GM12878 (cell line): ENCODE results near the gene NAA10. TPM values are rescaled to one million over a fixed set of nuclear protein-coding genes. Genes with fewer than 3 reads are reported as not detected.
A peak's percentile ranks its signal among the peaks of the same experiment; 100 is the strongest.

ENCODE experiments used
- ATAC-seq: fragments of 200-7000 bp; cut with Tn5 transposase; 3 replicates; pipeline ENCODE4 v1.9.1; 2020; ENCODE audit warnings: mild to moderate bottlenecking, moderate library complexity
- BruUV-seq: library from RNA; stranded (reverse); fragments of 400-500 nt; replicated peaks from 2 replicates; lab custom pipeline; 2021; lab: Mats Ljungman, UMichigan
- CTCF ChIA-PET: fragments of 300-600 bp; sonication (Branson Sonifier 250); formaldehyde crosslinking; extraction: SDS; loops from one replicate; lab custom pipeline; 2021; ENCODE audit warnings: inconsistent platforms; lab: Yijun Ruan, JAX
- POLR2A ChIA-PET: fragments of 350-600 bp; formaldehyde crosslinking; extraction: SDS; loops from one replicate; lab custom pipeline; 2021; ENCODE audit warnings: inconsistent platforms; lab: Charles Lee
- RAD21 ChIA-PET: fragments of 300-600 bp; sonication (Branson Sonifier 250); formaldehyde crosslinking; loops from one replicate; lab custom pipeline; 2023; ENCODE audit warnings: antibody characterized with exemption; ENCODE audit not compliant: unreplicated experiment; lab: Charles Lee
- SMC1A ChIA-PET: fragments of 300-600 bp; sonication (Branson Sonifier 250); formaldehyde crosslinking; loops from one replicate; lab custom pipeline; 2023; ENCODE audit not compliant: unreplicated experiment, uncharacterized antibody; lab: Charles Lee
- DNase-seq: peaks from one replicate; pipeline ENCODE4 v3.0.0-alpha.2; 2011; ENCODE audit warnings: low read depth, low spot score
- FAIRE-seq: peaks from 3 replicates; lab custom pipeline; 2011; peaks lifted over from hg19 to GRCh38; lab: Jason Lieb, UNC
- H2AFZ ChIP-seq: 2 replicates; pipeline ENCODE4 v1.6.0; 2011; ENCODE audit warnings: low read depth, low read length, control low read depth; ENCODE audit not compliant: control insufficient read depth
- H3K27ac ChIP-seq: 2 replicates; pipeline ENCODE4 v1.5.1; 2011; ENCODE audit warnings: control low read depth; ENCODE audit not compliant: control insufficient read depth, insufficient read depth
- H3K27me3 ChIP-seq, 2 experiments: replicated peaks in 1 of 2; 2 replicates each; pipeline versions ENCODE4 v1.6.0 to v1.6.1; 2011; ENCODE audit warnings: low read length in 1 of 2; ENCODE audit not compliant: control insufficient read depth in 2 of 2, insufficient read depth in 2 of 2
- H3K36me3 ChIP-seq, 2 experiments: 2 replicates each; pipeline ENCODE4 v1.5.1; 2011; ENCODE audit warnings: low read length in 1 of 2; ENCODE audit not compliant: control insufficient read depth in 2 of 2, insufficient read depth in 2 of 2
- H3K4me1 ChIP-seq: 2 replicates; pipeline ENCODE4 v1.6.1; 2011; ENCODE audit warnings: mild to moderate bottlenecking, low read length, moderate library complexity, mixed read lengths; ENCODE audit not compliant: control insufficient read depth, insufficient read depth
- H3K4me2 ChIP-seq: 2 replicates; pipeline ENCODE4 v1.6.0; 2011; ENCODE audit warnings: control low read depth; ENCODE audit not compliant: control insufficient read depth, insufficient read depth
- H3K4me3 ChIP-seq: fragments of 200-600 bp; sonication (generic); 2 replicates; pipeline ENCODE4 v1.5.1; 2016
- H3K79me2 ChIP-seq: 2 replicates; pipeline ENCODE4 v1.6.0; 2011; ENCODE audit warnings: low read length; ENCODE audit not compliant: control insufficient read depth, insufficient read depth
- H3K9ac ChIP-seq: 2 replicates; pipeline ENCODE4 v1.8.0; 2011; ENCODE audit warnings: low read length, control low read depth, mixed read lengths; ENCODE audit not compliant: control insufficient read depth, insufficient read depth
- H3K9me3 ChIP-seq: replicated peaks from 3 replicates; pipeline ENCODE4 v1.5.1; 2011; ENCODE audit warnings: mild to moderate bottlenecking, low read length; ENCODE audit not compliant: control insufficient read depth, insufficient read depth
- H4K20me1 ChIP-seq: 2 replicates; pipeline ENCODE4 v1.6.0; 2011; ENCODE audit not compliant: control insufficient read depth, insufficient read depth
- ATF7 ChIP-seq: fragments of 450-650 bp; IDR thresholded peaks from 2 replicates; pipeline ENCODE4 v1.6.1; 2016; ENCODE audit warnings: low read depth, mild to moderate bottlenecking
- BHLHE40 ChIP-seq, 2 experiments: fragments of 450-650 bp in 1 of 2; IDR thresholded peaks; 2 replicates each; pipeline ENCODE4 v1.6.1; 2011 to 2017; ENCODE audit warnings: low read depth in 2 of 2, borderline replicate concordance in 1 of 2, improper control_type of control experiment in 1 of 2, low read length in 1 of 2, mild to moderate bottlenecking in 1 of 2
- DPF2 ChIP-seq: fragments of 450-650 bp; IDR thresholded peaks from 2 replicates; pipeline ENCODE4 v1.6.1; 2017; ENCODE audit warnings: mild to moderate bottlenecking
- GATAD2B ChIP-seq: fragments of 450-650 bp; conservative IDR thresholded peaks from 2 replicates; pipeline ENCODE4 v1.6.1; 2017; ENCODE audit warnings: low read depth, mild to moderate bottlenecking, moderate library complexity
- IKZF1 ChIP-seq: fragments of 450-650 bp; conservative IDR thresholded peaks from 2 replicates; pipeline ENCODE4 v1.6.1; 2017; ENCODE audit warnings: antibody characterized with exemption, mild to moderate bottlenecking
- IKZF2 ChIP-seq, 2 experiments: fragments of 450-650 bp; IDR thresholded peaks; 2 replicates each; pipeline ENCODE4 v1.6.1; 2017; ENCODE audit warnings: mild to moderate bottlenecking in 2 of 2, moderate library complexity in 2 of 2
- PML ChIP-seq: IDR thresholded peaks from 2 replicates; pipeline ENCODE4 v1.6.1; 2012; ENCODE audit warnings: low read length, inconsistent platforms
- SPI1 ChIP-seq: IDR thresholded peaks from 2 replicates; pipeline ENCODE4 v1.6.1; 2011; ENCODE audit warnings: low read depth, mild to moderate bottlenecking, low read length, moderate library complexity, borderline replicate concordance; ENCODE audit not compliant: insufficient read depth
- ZNF207 ChIP-seq: fragments of 450-650 bp; IDR thresholded peaks from 2 replicates; pipeline ENCODE4 v1.6.1; 2014; ENCODE audit warnings: antibody characterized with exemption, mild to moderate bottlenecking, borderline replicate concordance
- ZNF384 ChIP-seq: IDR thresholded peaks from 2 replicates; pipeline ENCODE4 v1.6.1; 2012; ENCODE audit warnings: low read depth, mild to moderate bottlenecking, low read length, improper control_type of control experiment, borderline replicate concordance
- WGBS: methylation state at CpG from one replicate; pipeline ENCODE4 v1.1.6; 2016; ENCODE audit warnings: low lambda C conversion rate; ENCODE audit not compliant: insufficient replicate concordance, insufficient coverage; ENCODE audit errors: missing lambda C conversion rate; 5-methylcytosine and 5-hydroxymethylcytosine counted together
- in situ Hi-C: fragments of 300-500 bp; cut with MboI; formaldehyde crosslinking; loops from 9 replicates; pipeline ENCODE4 v1.14.3; 2018; ENCODE audit warnings: mixed read lengths
- intact Hi-C: fragments of 100-400 bp; cut with micrococcal nuclease; formaldehyde crosslinking; loops from one replicate; pipeline ENCODE4 v1.14.2; 2022; ENCODE audit not compliant: unreplicated experiment
- polyA plus RNA-seq, 11 experiments: library from polyadenylated mRNA; depleted of rRNA in 4 of 11; unstranded in 6 of 11; stranded (reverse) in 5 of 11; fragments of >200 nt; fragmentation: Nextera tagmentation in 4 of 11; fragmentation: Illumina TruSeq in 1 of 11; extraction: Ambion mirVana in 4 of 11; extraction: Trizol in 1 of 11; gene quantifications; 1 replicate in 1 of 11; 2 replicates in 10 of 11; pipeline versions ENCODE4 v1.2.1 to v1.2.3, GENCODE V29; 2011 to 2016; ENCODE audit warnings: inconsistent platforms in 2 of 11, missing spikeins in 2 of 11, low read depth in 1 of 11
- total RNA-seq, 4 experiments: library from RNA; depleted of rRNA in 3 of 4; stranded (reverse); fragments of >200 nt in 3 of 4; fragmentation: Illumina TruSeq in 1 of 4; extraction: Trizol in 1 of 4; gene quantifications; 2 replicates each; pipeline versions ENCODE4 v1.2.1 to v1.2.3, GENCODE V29; 2013 to 2021
- TF ChIP-seq, protein P1 (sequence below): fragments of 450-650 bp; IDR thresholded peaks from 2 replicates; pipeline ENCODE4 v1.6.1; 2017; ENCODE audit warnings: mild to moderate bottlenecking, low read depth, inconsistent platforms; ENCODE audit not compliant: poor library complexity, severe bottlenecking
- TF ChIP-seq, protein P2 (sequence below): fragments of 450-650 bp; IDR thresholded peaks from 2 replicates; pipeline ENCODE4 v1.6.1; 2017; ENCODE audit warnings: low read depth, mild to moderate bottlenecking, moderate library complexity

NAA10 gene
- total and polyA plus RNA-seq, 10 of the 15 experiments (the other 5 are each of a cell fraction or from before 2014, with no cell fraction given) = 7.9 to 212 (median 98.9) TPM

DNA sequence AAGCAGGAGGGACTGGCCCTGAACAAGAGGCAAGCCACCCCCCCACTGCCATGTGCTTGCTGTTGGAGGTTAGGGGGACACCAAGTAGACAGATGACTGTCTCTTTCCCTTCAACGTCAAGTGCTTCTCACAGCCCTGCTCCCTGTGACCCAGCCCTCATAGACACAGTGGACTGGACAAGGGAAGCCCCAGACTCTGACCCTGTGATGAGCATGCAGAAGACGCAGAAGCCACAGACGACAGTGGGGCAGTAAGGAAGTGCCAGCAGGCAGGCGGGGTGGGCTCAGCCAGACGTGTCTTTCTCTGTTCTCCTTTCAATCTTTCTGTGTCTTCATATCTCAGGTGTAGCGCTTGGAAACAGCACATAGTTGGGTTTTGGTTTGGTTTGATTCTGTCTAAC lies 46.5 kb downstream of the NAA10 start:
- H3K9me3 ChIP-seq = no peaks in the 10 kb centered on the region
- H2AFZ ChIP-seq = no peak overlapping the region
- no peak overlapping the region for H3K4me3 ChIP-seq
- RAD21 ChIA-PET = no interaction called here
- H3K4me2 ChIP-seq = no peak overlapping the region
- 1% methylated on average over 6 of the region's 6 CpGs for WGBS
- no peaks in the 10 kb centered on the region for H3K79me2 ChIP-seq
- CTCF ChIA-PET = interaction anchor here (1.0 kb wide), 1 partner anchor 12 kb away, joined by 3 read pairs; no protein-coding TSS in a partner anchor
- no peaks in the 10 kb centered on the region for H4K20me1 ChIP-seq
- no peak for TF ChIP-seq GATAD2B
- TF ChIP-seq ZNF207 = no peak
- peak; percentile 58; the same call in 1 of the 2 replicates for TF ChIP-seq SPI1
- 0 out of 2 replicates have a peak, but pooled peaks have one; percentile 23 for TF ChIP-seq IKZF1
- no peak for TF ChIP-seq DPF2
- TF ChIP-seq BHLHE40 (IDR thresholded peaks at IDR 0.05; ENCODE audit: borderline replicate concordance in 1 of 2, low read depth in 2 of 2, low read length in 1 of 2) = peak in 1 of 2 experiments; percentile 41; a peak in 1 of 4 replicates
- TF ChIP-seq, protein P1, sequence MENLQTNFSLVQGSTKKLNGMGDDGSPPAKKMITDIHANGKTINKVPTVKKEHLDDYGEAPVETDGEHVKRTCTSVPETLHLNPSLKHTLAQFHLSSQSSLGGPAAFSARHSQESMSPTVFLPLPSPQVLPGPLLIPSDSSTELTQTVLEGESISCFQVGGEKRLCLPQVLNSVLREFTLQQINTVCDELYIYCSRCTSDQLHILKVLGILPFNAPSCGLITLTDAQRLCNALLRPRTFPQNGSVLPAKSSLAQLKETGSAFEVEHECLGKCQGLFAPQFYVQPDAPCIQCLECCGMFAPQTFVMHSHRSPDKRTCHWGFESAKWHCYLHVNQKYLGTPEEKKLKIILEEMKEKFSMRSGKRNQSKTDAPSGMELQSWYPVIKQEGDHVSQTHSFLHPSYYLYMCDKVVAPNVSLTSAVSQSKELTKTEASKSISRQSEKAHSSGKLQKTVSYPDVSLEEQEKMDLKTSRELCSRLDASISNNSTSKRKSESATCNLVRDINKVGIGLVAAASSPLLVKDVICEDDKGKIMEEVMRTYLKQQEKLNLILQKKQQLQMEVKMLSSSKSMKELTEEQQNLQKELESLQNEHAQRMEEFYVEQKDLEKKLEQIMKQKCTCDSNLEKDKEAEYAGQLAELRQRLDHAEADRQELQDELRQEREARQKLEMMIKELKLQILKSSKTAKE = peak; percentile 67
- TF ChIP-seq IKZF2 (IDR thresholded peaks at IDR 0.05) = peak in 1 of 2 experiments; percentile 17; a peak in 2 of 4 replicates
- TF ChIP-seq ZNF384 = no peak
- TF ChIP-seq PML = no peak
- TF ChIP-seq, protein P2, sequence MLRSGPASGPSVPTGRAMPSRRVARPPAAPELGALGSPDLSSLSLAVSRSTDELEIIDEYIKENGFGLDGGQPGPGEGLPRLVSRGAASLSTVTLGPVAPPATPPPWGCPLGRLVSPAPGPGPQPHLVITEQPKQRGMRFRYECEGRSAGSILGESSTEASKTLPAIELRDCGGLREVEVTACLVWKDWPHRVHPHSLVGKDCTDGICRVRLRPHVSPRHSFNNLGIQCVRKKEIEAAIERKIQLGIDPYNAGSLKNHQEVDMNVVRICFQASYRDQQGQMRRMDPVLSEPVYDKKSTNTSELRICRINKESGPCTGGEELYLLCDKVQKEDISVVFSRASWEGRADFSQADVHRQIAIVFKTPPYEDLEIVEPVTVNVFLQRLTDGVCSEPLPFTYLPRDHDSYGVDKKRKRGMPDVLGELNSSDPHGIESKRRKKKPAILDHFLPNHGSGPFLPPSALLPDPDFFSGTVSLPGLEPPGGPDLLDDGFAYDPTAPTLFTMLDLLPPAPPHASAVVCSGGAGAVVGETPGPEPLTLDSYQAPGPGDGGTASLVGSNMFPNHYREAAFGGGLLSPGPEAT = peak; percentile 36; the same call in 1 of the 2 replicates
- TF ChIP-seq ATF7 = 0 out of 2 replicates have a peak, but pooled peaks have one; percentile 18
- FAIRE-seq (no peak), ATAC-seq (peak; percentile 90), DNase-seq (peak; percentile 13)
- H3K27ac ChIP-seq = no peak overlapping the region
- POLR2A ChIA-PET = interaction anchor here (1.2 kb wide), 1 partner anchor 12 kb away, joined by 3 read pairs; no protein-coding TSS in a partner anchor
- H3K4me1 ChIP-seq = no peaks in the 10 kb centered on the region
- no TSS peak for BruUV-seq
- intact Hi-C loops (no loop called here), in situ Hi-C loops (no loop called here)
- H3K27me3 ChIP-seq = peaks cover 0 to 2% of the 10 kb centered on the region in 2 experiments; a peak in 3 of 4 replicates
- no peaks in the 10 kb centered on the region for H3K36me3 ChIP-seq
- SMC1A ChIA-PET = no interaction called here
- H3K9ac ChIP-seq = no peak overlapping the region
